NCI-H2227 (cell line): ENCODE measurements around the gene KRTAP5-9.
"Not testable (repeated sequence)": the region's sequence is repeated elsewhere in the genome, so short reads cannot be mapped to it uniquely, and the experiment has no call there.

ENCODE experiments used
- DNase-seq: peaks from one replicate; lab custom pipeline; 2025; ENCODE audit not compliant: unreplicated experiment; lab: John Stamatoyannopoulos, UW

The KRTAP5-9 gene

GRCh38 chr11:71534711-71535608 is 13.3 kb upstream of the KRTAP5-9 start:
- not testable (repeated sequence) for DNase-seq

- no peak for DNase-seq
Observed at GRCh38 chr11:71535825-71536224, 12.4 kb upstream of the KRTAP5-9 start.

DNA sequence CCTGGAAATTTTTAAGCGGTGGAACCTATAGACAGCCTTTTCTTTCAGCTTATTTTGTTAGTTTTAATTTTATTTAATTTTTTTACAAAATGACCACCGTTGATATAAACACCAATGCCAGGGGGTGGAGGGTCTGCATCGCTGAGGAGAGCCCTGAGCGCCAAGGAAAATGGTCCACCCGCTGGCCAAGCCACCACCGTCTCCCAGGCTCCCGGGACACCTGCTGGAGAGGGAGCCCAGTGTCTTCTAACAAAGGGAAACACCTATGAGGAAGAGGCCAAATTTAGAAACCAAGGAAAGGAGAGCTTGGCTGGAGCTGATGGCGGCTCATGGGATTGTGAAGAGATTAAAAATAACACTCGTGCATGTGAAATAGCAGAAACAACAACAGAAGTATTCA is 10.7 kb upstream of the KRTAP5-9 start:
- DNase-seq: no peak

DNA sequence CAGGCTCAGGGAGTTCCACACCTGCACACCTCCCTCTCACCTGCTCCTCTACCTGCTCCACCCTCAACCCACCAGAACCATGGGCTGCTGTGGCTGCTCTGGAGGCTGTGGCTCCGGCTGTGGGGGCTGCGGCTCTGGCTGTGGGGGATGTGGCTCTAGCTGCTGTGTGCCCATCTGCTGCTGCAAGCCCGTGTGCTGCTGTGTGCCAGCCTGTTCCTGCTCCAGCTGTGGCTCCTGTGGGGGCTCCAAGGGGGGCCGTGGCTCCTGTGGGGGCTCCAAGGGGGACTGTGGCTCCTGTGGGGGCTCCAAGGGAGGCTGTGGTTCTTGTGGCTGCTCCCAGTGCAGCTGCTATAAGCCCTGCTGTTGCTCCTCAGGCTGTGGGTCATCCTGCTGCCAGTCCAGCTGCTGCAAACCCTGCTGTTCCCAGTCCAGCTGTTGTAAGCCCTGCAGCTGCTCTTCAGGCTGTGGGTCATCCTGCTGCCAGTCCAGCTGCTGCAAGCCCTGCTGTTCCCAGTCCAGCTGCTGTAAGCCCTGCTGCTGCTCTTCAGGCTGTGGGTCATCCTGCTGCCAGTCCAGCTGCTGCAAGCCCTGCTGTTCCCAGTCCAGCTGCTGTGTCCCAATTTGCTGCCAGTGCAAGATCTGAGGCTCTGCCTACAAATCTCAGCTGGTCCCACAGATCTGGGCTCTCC is 10.1 kb upstream of the KRTAP5-9 start, which contains the start of gene KRTAP5-8:
Gene KRTAP5-8, plus strand, starts transcription at position 49 of the 689 bp plus-strand sequence. Its CDS starts 31 bp downstream, at position 80.
- not testable (repeated sequence) for DNase-seq

- no peak for DNase-seq
Observed at GRCh38 chr11:71538666-71538990, 9.6 kb upstream of the KRTAP5-9 start.

- DNase-seq: no peak
Observed at GRCh38 chr11:71539017-71539416, 9.2 kb upstream of the KRTAP5-9 start.

- not testable (repeated sequence) for DNase-seq
Observed at GRCh38 chr11:71539971-71540370, 8.2 kb upstream of the KRTAP5-9 start.

GRCh38 chr11:71540521-71541304 is 7.5 kb upstream of the KRTAP5-9 start:
- DNase-seq: not testable (repeated sequence)

GRCh38 chr11:71542382-71542781 is 5.8 kb upstream of the KRTAP5-9 start:
- no peak for DNase-seq

GRCh38 chr11:71542879-71543777 is 5.1 kb upstream of the KRTAP5-9 start:
- DNase-seq: no peak

DNA sequence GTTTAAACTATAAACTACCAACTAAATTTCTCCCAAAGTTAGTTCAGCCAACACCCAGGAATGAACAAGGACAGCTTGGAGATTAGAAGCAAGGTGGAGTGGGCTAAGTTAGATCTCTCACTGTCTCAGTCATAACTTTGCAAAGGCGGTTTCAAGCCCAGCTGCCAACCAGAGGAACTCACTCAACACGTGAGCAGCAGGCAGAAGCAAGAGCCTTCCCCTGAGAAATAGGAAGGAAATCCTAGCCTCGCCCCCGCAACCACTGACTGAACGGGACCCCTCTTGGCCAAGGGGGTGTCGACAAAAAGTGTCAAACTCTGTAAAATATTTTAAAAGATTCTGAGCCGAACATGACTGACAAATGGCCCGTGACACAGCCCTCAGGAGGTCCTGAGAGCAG is 4.4 kb upstream of the KRTAP5-9 start:
- DNase-seq: no peak

DNA sequence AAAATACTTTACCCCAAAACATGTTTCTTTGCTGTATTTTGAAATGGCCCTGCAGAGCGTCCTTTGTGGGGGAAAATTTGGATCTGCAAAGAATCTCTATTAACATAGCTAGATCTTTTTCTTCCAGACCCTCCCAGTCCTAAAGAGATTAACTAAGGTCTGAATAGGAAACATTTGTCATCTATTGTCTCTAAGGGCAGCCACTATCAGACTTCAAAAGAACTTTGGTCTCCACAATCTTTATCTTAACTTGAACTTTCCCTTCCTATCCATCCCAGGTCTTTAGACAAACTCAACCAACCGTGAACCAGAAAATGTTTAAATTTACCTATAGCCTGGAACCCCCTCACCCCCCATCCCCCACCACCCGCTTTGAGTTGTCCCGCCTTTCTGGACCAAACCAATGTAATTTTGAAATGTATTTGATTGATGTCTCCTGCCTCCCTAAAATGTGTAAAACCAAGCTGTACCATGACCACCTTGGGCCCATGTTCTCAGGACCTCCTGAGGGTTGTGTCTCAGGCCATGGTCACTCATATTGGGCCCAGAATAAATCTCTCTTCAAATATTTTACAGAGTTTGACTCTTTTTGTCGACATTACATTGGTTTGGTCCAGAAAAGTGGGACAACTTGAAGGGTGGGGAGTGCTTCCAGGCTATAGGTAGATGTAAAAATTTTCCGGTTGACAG is 3.5 kb upstream of the KRTAP5-9 start:
- DNase-seq: no peak

- no peak for DNase-seq
Observed at GRCh38 chr11:71545405-71545966, 2.7 kb upstream of the KRTAP5-9 start.

- no peak for DNase-seq
Observed at GRCh38 chr11:71548716-71549151, 514 bp downstream of the KRTAP5-9 start.

- DNase-seq: no peak
Observed at GRCh38 chr11:71551711-71552110, 3.5 kb downstream of the KRTAP5-9 start.

DNA sequence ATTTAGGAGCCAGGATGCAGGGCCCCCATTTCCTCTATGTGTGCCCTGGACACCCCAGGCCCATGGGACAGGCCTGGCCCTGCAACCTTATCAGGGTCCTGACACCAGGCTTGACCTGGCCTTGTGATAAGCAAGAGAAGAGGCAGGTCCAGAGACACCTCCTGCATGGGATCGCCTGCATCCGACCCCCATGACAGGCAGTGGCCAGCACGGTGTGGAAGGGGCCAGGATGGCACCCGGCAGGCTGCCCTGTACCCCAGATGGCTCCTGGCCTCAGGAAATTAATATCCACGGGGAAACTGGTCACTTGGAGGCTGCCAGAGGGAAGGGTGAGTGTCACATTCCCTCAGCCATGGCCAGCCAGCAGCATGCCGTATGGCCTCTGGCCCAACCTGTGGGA is 6.8 kb downstream of the KRTAP5-9 start:
- DNase-seq: no peak

GRCh38 chr11:71555508-71555907 is 7.3 kb downstream of the KRTAP5-9 start:
- DNase-seq: no peak

DNA sequence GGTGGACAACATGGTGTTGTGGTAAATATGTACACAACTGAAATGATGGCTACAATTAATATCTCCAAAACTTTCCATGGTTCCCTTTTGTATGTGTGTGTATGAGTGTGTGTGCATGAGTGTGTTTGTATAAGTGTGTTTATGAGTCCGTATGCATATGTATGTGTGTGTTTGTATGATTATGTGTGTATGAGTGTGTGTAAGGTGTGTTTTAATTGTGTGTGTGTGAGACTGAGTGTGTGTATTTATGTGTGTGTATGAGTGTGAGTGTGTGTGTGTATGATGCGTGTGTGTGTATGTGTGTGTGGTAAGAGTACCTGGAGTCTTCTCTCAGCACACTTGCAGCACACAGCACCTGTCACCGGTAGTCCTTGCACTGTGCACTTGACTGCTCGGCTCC is 7.8 kb downstream of the KRTAP5-9 start:
- no peak for DNase-seq

GRCh38 chr11:71557257-71557656 is 9.0 kb downstream of the KRTAP5-9 start:
- DNase-seq: no peak
